Prostate gland (tissue), 2 donors: ENCODE data around the gene FTCD.

ENCODE experiments used
- CTCF ChIP-seq, 4 experiments: fragments of 200-600 bp in 2 of 4; fragments of 450-650 bp in 2 of 4; sonication (generic) in 2 of 4; IDR thresholded peaks; 1 replicate in 3 of 4; 2 replicates in 1 of 4; pipeline ENCODE4 v1.5.1; 2016 to 2019; ENCODE audit warnings: antibody characterized with exemption in 4 of 4, mild to moderate bottlenecking in 2 of 4, moderate library complexity in 2 of 4
- POLR2A ChIP-seq: fragments of 450-650 bp; IDR thresholded peaks from one replicate; pipeline ENCODE4 v1.6.1; 2016; ENCODE audit warnings: antibody characterized with exemption, mild to moderate bottlenecking
- POLR2AphosphoS5 ChIP-seq: sonication (generic); formaldehyde crosslinking; IDR thresholded peaks from one replicate; pipeline ENCODE4 v1.6.1; 2017; ENCODE audit warnings: antibody characterized with exemption

- TF ChIP-seq POLR2A, result no peak
- no peak for TF ChIP-seq POLR2AphosphoS5
- TF ChIP-seq CTCF (IDR thresholded peaks at IDR 0.05), result no peak
Measured at GRCh38 chr21:46182548-46183336, 27.4 kb upstream of the FTCD start.
